ENCODE measurements around the gene SAMD8. TPM values are rescaled to one million over a fixed set of nuclear protein-coding genes. Genes with fewer than 3 reads are reported as not detected.

SAMD8 gene
- total and polyA plus RNA-seq, 2 donors (not counting 3 experiments of a cell fraction or from before 2014, with no cell fraction given): 19.6 to 22.8 TPM

GRCh38 chr10:75140246-75140645 is 28.8 kb downstream of the SAMD8 start:
- ChIA-PET POLR2A (no interaction called here), CTCF (no interaction called here)
- DNase-seq (ENCODE audit: low read depth, low spot score): no peak
- no peak overlapping the region for H3K4me2 ChIP-seq (ENCODE audit: insufficient read depth, low read length)
- H3K27me3 ChIP-seq (ENCODE audit: control insufficient read depth in 2 of 2, insufficient read depth in 2 of 2, low read length in 2 of 2): no peaks in the 10 kb centered on the region
- no peak overlapping the region for H3K4me3 ChIP-seq (replicated peaks in 1 of 3; ENCODE audit: insufficient read depth in 1 of 3, low read depth in 1 of 3, low read length in 3 of 3)
- dilution Hi-C loops (cut with MboI; ENCODE audit: extremely low pct_ligation_motif_present, low sequenced_read_pairs) (no loop called here), intact Hi-C loops (cut with micrococcal nuclease) (no loop called here)
- no peaks in the 10 kb centered on the region for H3K36me3 ChIP-seq (ENCODE audit: control insufficient read depth in 2 of 2, extremely low read depth in 1 of 2, insufficient read depth in 2 of 2, low read length in 2 of 2)
- peaks cover 24% of the 10 kb centered on the region for H3K4me1 ChIP-seq (ENCODE audit: control insufficient read depth, extremely low read depth, insufficient read depth, low read length)
- peaks cover 35% of the 10 kb centered on the region for H3K79me2 ChIP-seq (ENCODE audit: control insufficient read depth, insufficient read depth, low read length)
- no TSS peak for BruUV-seq (replicated peaks)
- no peaks in the 10 kb centered on the region for H3K9me3 ChIP-seq (replicated peaks; ENCODE audit: control insufficient read depth, insufficient read depth, low read length)
- H3K9ac ChIP-seq (replicated peaks; ENCODE audit: extremely low read depth, insufficient read depth, low read length): no peak overlapping the region
- H2AFZ ChIP-seq (ENCODE audit: low read depth, low read length): no peak overlapping the region
- no peaks in the 10 kb centered on the region for H4K20me1 ChIP-seq (replicated peaks; ENCODE audit: control insufficient read depth, extremely low read depth, insufficient read depth, low read length)
- H3K27ac ChIP-seq (ENCODE audit: insufficient read depth, low read depth, low read length): no peak overlapping the region
- no peak for FAIRE-seq
- H3K9me1 ChIP-seq (replicated peaks; ENCODE audit: control insufficient read depth, extremely low read depth, insufficient read depth, low read length): no peaks in the 10 kb centered on the region
- no peak for TF ChIP-seq GATA2 (IDR thresholded peaks at IDR 0.05; ENCODE audit: insufficient read depth, insufficient read length, low read depth, low read length)
- TF ChIP-seq POLR2AphosphoS5 (IDR thresholded peaks at IDR 0.05; ENCODE audit: insufficient read depth, low read depth, low read length): no peak
- TF ChIP-seq MAX (IDR thresholded peaks at IDR 0.05; ENCODE audit: insufficient read depth, insufficient read length): no peak
- TF ChIP-seq POLR2A (IDR thresholded peaks at IDR 0.05; ENCODE audit: low read depth, low read length): no peak
- TF ChIP-seq MYC (IDR thresholded peaks at IDR 0.05; ENCODE audit: low read depth, low read length): no peak

GRCh38 chr10:75143353-75143752 is 31.9 kb downstream of the SAMD8 start:
- POLR2A ChIA-PET: no interaction called here
- Histone ChIP-seq H4K20me1 (replicated peaks; ENCODE audit: control insufficient read depth, extremely low read depth, insufficient read depth, low read length) (no peaks in the 10 kb centered on the region), H3K4me3 (replicated peaks in 1 of 3; ENCODE audit: insufficient read depth in 1 of 3, low read depth in 1 of 3, low read length in 3 of 3) (no peak overlapping the region), H3K27me3 (ENCODE audit: control insufficient read depth in 2 of 2, insufficient read depth in 2 of 2, low read length in 2 of 2) (no peaks in the 10 kb centered on the region), H3K9me3 (replicated peaks; ENCODE audit: control insufficient read depth, insufficient read depth, low read length) (no peaks in the 10 kb centered on the region), H3K4me2 (ENCODE audit: insufficient read depth, low read length) (no peak overlapping the region), H3K27ac (ENCODE audit: insufficient read depth, low read depth, low read length) (no peak overlapping the region), H3K9ac (replicated peaks; ENCODE audit: extremely low read depth, insufficient read depth, low read length) (no peak overlapping the region), H3K36me3 (ENCODE audit: control insufficient read depth in 2 of 2, extremely low read depth in 1 of 2, insufficient read depth in 2 of 2, low read length in 2 of 2) (no peaks in the 10 kb centered on the region), H2AFZ (ENCODE audit: low read depth, low read length) (no peak overlapping the region), H3K79me2 (ENCODE audit: control insufficient read depth, insufficient read depth, low read length) (peaks cover 51% of the 10 kb centered on the region), H3K4me1 (ENCODE audit: control insufficient read depth, extremely low read depth, insufficient read depth, low read length) (peaks cover 17% of the 10 kb centered on the region), H3K9me1 (replicated peaks; ENCODE audit: control insufficient read depth, extremely low read depth, insufficient read depth, low read length) (no peaks in the 10 kb centered on the region)
- TF ChIP-seq POLR2AphosphoS5 (IDR thresholded peaks at IDR 0.05; ENCODE audit: insufficient read depth, low read depth, low read length): no peak
- no peak for TF ChIP-seq MAX (IDR thresholded peaks at IDR 0.05; ENCODE audit: insufficient read depth, insufficient read length)
- TF ChIP-seq GATA2 (IDR thresholded peaks at IDR 0.05; ENCODE audit: insufficient read depth, insufficient read length, low read depth, low read length): no peak
- dilution Hi-C loops (cut with MboI; ENCODE audit: extremely low pct_ligation_motif_present, low sequenced_read_pairs) (no loop called here), intact Hi-C loops (cut with micrococcal nuclease) (no loop called here)
- no peak for FAIRE-seq
- BruUV-seq (replicated peaks): no TSS peak
- CTCF ChIA-PET: interaction anchor here (1.3 kb wide), 1 partner anchor 13 kb away, joined by 5 read pairs; no protein-coding TSS in a partner anchor
- peak; percentile 39 for DNase-seq (ENCODE audit: low read depth, low spot score)
